HG03108 (cell line): ENCODE data around the gene PCGF1.

ENCODE experiments used
- ATAC-seq: cut with Tn5 transposase; IDR thresholded peaks from one replicate; pipeline ENCODE4 v1.9.1; 2021; ENCODE audit warnings: moderate library complexity; ENCODE audit not compliant: unreplicated experiment

PCGF1 gene

GRCh38 chr2:74507145-74507925, at the start of gene PCGF1:
PCGF1 (minus strand) TSS chr2:74507695; CDS start chr2:74507668, 27 bp downstream.
- ATAC-seq = peak; percentile 81

- ATAC-seq = no peak
Measured at GRCh38 chr2:74556831-74557370, 49.4 kb upstream of the PCGF1 start.

DNA sequence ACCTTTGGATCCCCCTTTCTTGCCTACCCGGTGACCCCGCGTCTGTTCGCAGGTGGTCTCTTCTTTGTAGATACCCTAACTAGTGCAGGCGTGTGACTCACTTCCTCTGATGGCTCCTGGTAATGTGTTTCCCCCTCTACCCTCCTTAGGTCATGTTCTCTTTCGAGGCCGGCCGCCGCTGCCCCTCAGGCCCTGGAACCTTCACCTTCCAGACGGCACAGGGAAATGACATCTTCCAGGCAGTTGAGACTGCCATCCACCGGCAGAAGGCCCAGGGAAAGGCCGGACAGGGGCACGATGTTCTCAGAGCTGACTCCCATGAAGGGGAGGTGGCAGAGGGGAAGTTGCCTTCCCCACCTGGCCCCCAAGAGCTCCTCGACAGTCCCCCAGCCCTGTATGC, 48.7 kb upstream of the PCGF1 start:
- ATAC-seq = no peak

DNA sequence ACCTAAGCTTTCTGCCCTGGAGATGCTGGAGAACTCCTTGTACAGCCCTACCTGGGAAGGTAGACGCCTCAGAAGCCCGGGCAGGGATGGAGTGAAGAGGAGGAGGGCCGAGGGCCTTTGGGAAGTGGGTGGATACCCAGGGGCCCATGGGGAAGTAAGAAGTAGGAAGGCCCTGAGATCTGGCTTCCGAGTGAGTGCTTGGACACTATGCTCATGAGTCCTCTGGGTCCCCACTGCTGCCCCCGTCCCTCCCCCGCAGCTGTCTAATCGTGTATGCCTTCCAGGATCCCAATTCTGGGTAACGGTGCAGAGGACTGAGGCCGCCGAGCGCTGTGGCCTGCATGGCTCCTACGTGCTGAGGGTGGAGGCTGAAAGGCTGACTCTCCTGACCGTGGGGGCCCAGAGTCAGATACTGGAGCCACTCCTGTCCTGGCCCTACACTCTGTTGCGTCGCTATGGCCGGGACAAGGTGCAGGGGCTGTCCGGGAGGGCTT, 48.2 kb upstream of the PCGF1 start:
- no peak for ATAC-seq

DNA sequence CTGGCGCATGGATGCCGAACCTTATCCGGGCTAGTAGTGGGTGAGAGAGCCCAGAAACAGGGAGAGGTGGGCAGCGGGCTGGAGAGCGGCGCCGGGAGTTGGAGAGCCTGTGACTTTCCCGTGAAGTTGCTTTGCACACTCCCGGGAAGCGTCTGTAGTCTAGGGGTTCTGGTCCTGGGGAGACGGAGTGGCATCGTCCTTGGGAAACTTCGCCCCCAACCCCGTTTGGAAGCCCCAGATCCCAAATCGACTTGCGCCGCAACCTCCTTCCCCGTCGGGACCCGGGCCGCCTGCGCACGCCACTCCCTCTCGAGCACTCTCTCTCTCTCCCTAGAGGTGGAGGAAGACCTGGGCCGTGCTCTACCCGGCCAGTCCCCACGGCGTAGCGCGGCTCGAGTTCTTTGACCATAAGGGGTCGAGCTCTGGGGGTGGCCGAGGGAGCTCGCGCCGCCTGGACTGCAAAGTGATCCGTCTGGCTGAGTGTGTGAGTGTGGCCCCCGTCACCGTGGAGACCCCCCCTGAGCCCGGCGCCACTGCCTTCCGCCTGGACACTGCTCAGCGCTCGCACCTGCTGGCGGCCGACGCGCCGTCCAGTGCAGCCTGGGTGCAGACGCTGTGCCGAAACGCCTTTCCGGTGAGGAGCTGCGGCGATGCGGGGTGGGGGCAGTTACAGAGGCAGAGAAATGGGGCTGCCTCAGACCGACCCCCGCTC, 47.5 kb upstream of the PCGF1 start:
- ATAC-seq = peak; percentile 27

GRCh38 chr2:74553892-74554819, 46.7 kb upstream of the PCGF1 start, which contains the start of the genes DOK1 and LOXL3:
DOK1 (plus strand) TSS chr2:74554720; CDS start chr2:74554755, 35 bp downstream.
LOXL3 (minus strand) TSS chr2:74553942; CDS start chr2:74552634, 1,308 bp downstream.
- ATAC-seq = peak; percentile 50

- ATAC-seq = no peak
Measured at GRCh38 chr2:74552914-74553811, 45.7 kb upstream of the PCGF1 start.

- no peak for ATAC-seq
Measured at GRCh38 chr2:74551942-74552913, 44.7 kb upstream of the PCGF1 start.

GRCh38 chr2:74551530-74551929, 44.0 kb upstream of the PCGF1 start:
- ATAC-seq = no peak

- no peak for ATAC-seq
Measured at GRCh38 chr2:74550231-74550630, 42.7 kb upstream of the PCGF1 start.

DNA sequence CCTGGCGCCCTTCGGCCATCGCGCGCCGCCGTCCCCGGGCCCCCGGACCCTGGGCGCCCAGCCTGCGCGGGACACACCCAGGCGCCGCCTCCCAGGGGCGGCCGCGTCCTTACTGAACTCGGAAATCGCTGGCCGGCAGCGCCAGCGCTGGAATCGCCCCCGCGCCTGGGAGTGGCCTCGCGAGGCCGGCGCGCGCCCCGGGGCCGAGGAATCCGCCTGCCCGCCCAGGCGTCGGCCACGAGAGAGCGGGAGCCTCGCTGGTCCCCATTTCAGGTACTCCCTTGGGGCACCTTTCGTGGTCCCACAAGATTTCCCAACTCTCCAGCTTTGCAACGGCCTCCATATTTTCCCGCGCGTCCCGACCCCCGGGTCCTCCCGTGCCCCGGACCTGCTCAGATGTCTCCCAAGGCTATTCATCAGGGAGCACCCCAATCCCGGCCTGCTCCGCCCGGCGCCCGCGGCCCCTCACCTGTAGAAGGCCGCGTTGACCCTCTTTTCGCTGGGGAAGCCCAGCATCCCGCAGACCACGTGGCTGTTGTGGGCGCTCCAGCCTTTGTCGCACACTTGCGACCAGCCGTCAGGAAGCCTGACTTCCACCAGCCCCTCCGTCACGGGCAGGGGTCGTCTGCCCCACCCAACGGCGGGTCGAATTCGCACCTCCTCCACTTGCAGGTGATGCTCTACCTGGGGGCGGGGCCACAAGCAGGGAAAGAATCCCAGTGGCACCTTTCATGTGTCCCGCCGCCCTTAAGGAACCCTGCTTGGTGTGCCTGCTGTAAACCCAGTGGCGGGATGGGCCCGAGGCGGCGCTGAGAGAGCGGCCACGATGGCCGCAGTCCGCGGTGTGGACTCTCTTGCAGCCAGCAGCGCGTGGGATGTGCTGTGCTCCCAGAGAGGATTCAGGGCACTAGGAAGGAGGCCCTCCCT, 41.7 kb upstream of the PCGF1 start:
- ATAC-seq = peak; percentile 38

GRCh38 chr2:74548285-74548899, 40.9 kb upstream of the PCGF1 start:
- no peak for ATAC-seq

- no peak for ATAC-seq
Measured at GRCh38 chr2:74546004-74546403, 38.5 kb upstream of the PCGF1 start.

- no peak for ATAC-seq
Measured at GRCh38 chr2:74544634-74545033, 37.1 kb upstream of the PCGF1 start.

DNA sequence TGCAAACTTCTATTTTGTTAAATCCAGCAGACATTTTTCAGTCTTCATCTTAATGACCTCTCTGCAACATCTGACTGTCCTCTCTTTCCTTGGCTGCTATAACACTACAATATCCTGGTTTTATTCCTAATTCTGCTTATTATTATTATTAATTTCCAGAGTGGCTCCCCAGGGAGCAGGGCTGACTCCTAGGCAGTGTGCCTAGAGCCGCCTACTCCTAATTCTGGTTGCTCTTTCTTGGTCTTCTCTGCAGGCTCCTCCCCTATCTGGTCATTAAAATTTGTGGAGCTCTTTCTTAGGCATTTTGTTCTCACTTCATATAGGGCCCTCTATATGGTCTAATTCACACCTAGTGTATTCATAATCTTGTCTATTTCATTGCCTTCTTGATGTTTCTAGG, 35.5 kb upstream of the PCGF1 start:
- ATAC-seq = no peak

- no peak for ATAC-seq
Measured at GRCh38 chr2:74540291-74540690, 32.8 kb upstream of the PCGF1 start.

GRCh38 chr2:74538881-74539339, 31.4 kb upstream of the PCGF1 start:
- ATAC-seq = no peak
